K562 (cell line): ENCODE results near the gene USHBP1. TPM values are rescaled to one million over a fixed set of nuclear protein-coding genes. Genes with fewer than 3 reads are reported as not detected.

ENCODE experiments used
- ATF4 ChIP-seq: fragments of 450-650 bp; formaldehyde crosslinking; IDR thresholded peaks from 2 replicates; pipeline ENCODE4 v1.4.0; 2022; ENCODE audit warnings: mild to moderate bottlenecking, moderate library complexity
- CXXC5 ChIP-seq: fragments of 250-450 bp; sonication (Bioruptor Pico); IDR thresholded peaks from 2 replicates; pipeline ENCODE4 v1.8.0; 2022; ENCODE audit warnings: inconsistent platforms, mild to moderate bottlenecking, moderate library complexity
- ETS1 ChIP-seq: conservative IDR thresholded peaks from 2 replicates; pipeline ENCODE4 v1.6.1; 2011; ENCODE audit warnings: low read depth, mild to moderate bottlenecking, low read length; ENCODE audit not compliant: control insufficient read depth
- GABPB1 ChIP-seq: sonication (generic); formaldehyde crosslinking; IDR thresholded peaks from 2 replicates; pipeline ENCODE4 v1.8.0; 2022; ENCODE audit warnings: mild to moderate bottlenecking, missing genetic modification reagents
- LEF1 ChIP-seq: fragments of 450-650 bp; IDR thresholded peaks from 2 replicates; pipeline ENCODE4 v1.6.1; 2016; ENCODE audit warnings: mild to moderate bottlenecking
- MBD2 ChIP-seq: sonication (generic); IDR thresholded peaks from 2 replicates; pipeline ENCODE4 v1.6.1; 2016; ENCODE audit warnings: low read depth, borderline replicate concordance
- NR2C2 ChIP-seq, 2 experiments: fragments of 200-800 bp in 1 of 2; sonication (Bioruptor generic) in 1 of 2; sonication (generic) in 1 of 2; formaldehyde crosslinking in 1 of 2; IDR thresholded peaks; 2 replicates each; pipeline versions ENCODE4 v1.6.1 to v1.8.0; 2016 to 2022; ENCODE audit warnings: mild to moderate bottlenecking in 1 of 2, missing compliant biosample characterization in 1 of 2, missing genetic modification characterization in 1 of 2, missing genetic modification reagents in 1 of 2
- NR3C1 ChIP-seq: sonication (generic); formaldehyde crosslinking; IDR thresholded peaks from 2 replicates; pipeline ENCODE4 v1.8.1; 2022; ENCODE audit warnings: missing genetic modification reagents
- POLR2G ChIP-seq: fragments of 200-400 bp; formaldehyde crosslinking; IDR thresholded peaks from 2 replicates; pipeline ENCODE4 v1.6.1; 2017; ENCODE audit warnings: low read depth, mild to moderate bottlenecking, antibody characterized with exemption, low read length, moderate library complexity
- UBTF ChIP-seq, 2 experiments: IDR thresholded peaks; 2 replicates each; pipeline ENCODE4 v1.6.1; 2012; ENCODE audit warnings: improper control_type of control experiment in 2 of 2, low read depth in 2 of 2, low read length in 2 of 2, borderline replicate concordance in 1 of 2
- ZBTB11 ChIP-seq, 3 experiments: fragments of 200-800 bp in 1 of 3; fragments of 250-450 bp in 1 of 3; fragments of 450-650 bp in 1 of 3; sonication (Bioruptor Pico) in 1 of 3; sonication (Bioruptor generic) in 1 of 3; formaldehyde crosslinking in 1 of 3; IDR thresholded peaks; 2 replicates each; pipeline versions ENCODE4 v1.6.1 to v1.8.0; 2016 to 2022; ENCODE audit warnings: mild to moderate bottlenecking in 2 of 3, missing genetic modification characterization in 2 of 3, missing compliant biosample characterization in 1 of 3, moderate library complexity in 1 of 3
- ZNF263 ChIP-seq: sonication (generic); formaldehyde crosslinking; IDR thresholded peaks from 2 replicates; pipeline ENCODE4 v1.8.0; 2022; ENCODE audit warnings: mild to moderate bottlenecking, missing genetic modification reagents, borderline replicate concordance
- ZNF639 ChIP-seq, 2 experiments: fragments of 200-800 bp in 1 of 2; sonication (Bioruptor generic) in 1 of 2; sonication (generic) in 1 of 2; formaldehyde crosslinking in 1 of 2; IDR thresholded peaks in 1 of 2; conservative IDR thresholded peaks in 1 of 2; 2 replicates each; pipeline versions ENCODE4 v1.5.0 to v1.6.1; 2016 to 2020; ENCODE audit warnings: missing compliant biosample characterization in 1 of 2, missing genetic modification characterization in 1 of 2, missing genetic modification reagents in 1 of 2
- polyA plus RNA-seq, 8 experiments: library from polyadenylated mRNA; depleted of rRNA in 4 of 8; stranded (reverse) in 5 of 8; unstranded in 3 of 8; fragments of >200 nt; fragmentation: Nextera tagmentation in 2 of 8; fragmentation: Illumina TruSeq in 1 of 8; extraction: Ambion mirVana in 2 of 8; extraction: Trizol in 1 of 8; gene quantifications; 2 replicates each; pipeline versions ENCODE4 v1.2.1 to v1.2.3, GENCODE V29; 2011 to 2014; ENCODE audit warnings: inconsistent platforms in 1 of 8, missing spikeins in 1 of 8
- total RNA-seq, 7 experiments: library from RNA; depleted of rRNA in 6 of 7; stranded (reverse); fragments of >200 nt in 6 of 7; fragmentation: Illumina TruSeq in 2 of 7; extraction: Trizol in 2 of 7; gene quantifications; 2 replicates each; pipeline versions ENCODE4 v1.2.1 to v1.2.3, GENCODE V29; 2011 to 2021; ENCODE audit warnings: low replicate concordance in 1 of 7

USHBP1 gene
- total and polyA plus RNA-seq, 9 of the 15 experiments (the other 6 are each of a cell fraction or from before 2014, with no cell fraction given) = 0.03 to 0.10 (median 0.05) TPM; not detected in 5

- TF ChIP-seq MBD2 (0 out of 2 replicates have a peak, but pooled peaks have one; percentile 10), ATF4 (CRISPR knock-in tag) (no peak), ZNF639 (CRISPR knock-in tag; conservative IDR thresholded peaks at IDR 0.05 in 1 of 2, IDR thresholded peaks at IDR 0.05 in 1 of 2) (0 out of 4 replicates have a peak, but pooled peaks of 1 of the 2 experiments have one; percentile 34), NR3C1 (CRISPR knock-in tag) (peak; percentile 5; the same call in 1 of the 2 replicates), NR2C2 (CRISPR knock-in tag; IDR thresholded peaks at IDR 0.05) (no peak), NR2C2 (tag; IDR thresholded peaks at IDR 0.05) (peak; percentile 49; the same call in 1 of the 2 replicates), ZNF263 (CRISPR knock-in tag) (0 out of 2 replicates have a peak, but pooled peaks have one; percentile 11), UBTF (IDR thresholded peaks at IDR 0.05; ENCODE audit: borderline replicate concordance in 1 of 2, low read depth in 2 of 2, low read length in 2 of 2) (peak in 1 of 2 experiments; percentile 53; a peak in 1 of 4 replicates), ZBTB11 (CRISPR knock-in tag; IDR thresholded peaks at IDR 0.05) (peak in 2 of 3 experiments; percentile 64 to 94; a peak in 4 of 6 replicates), POLR2G (peak; percentile 62; the same call in 1 of the 2 replicates), CXXC5 (0 out of 2 replicates have a peak, but pooled peaks have one; percentile 9), GABPB1 (CRISPR knock-in tag) (peak; percentile 53; the same call in 1 of the 2 replicates), ETS1 (peak; percentile 41; the same call in 1 of the 2 replicates), LEF1 (no peak)
These were observed 20.5 kb downstream of the USHBP1 start (continued) for GRCh38 chr19:17243830-17244617.
